Heart left ventricle (tissue), 13 donors: ENCODE measurements around the gene IREB2.

Experiments
- POLR2A ChIP-seq, 2 donors: fragments of 450-650 bp; IDR thresholded peaks; one replicate each; pipeline ENCODE4 v1.6.1; 2017; ENCODE audit warnings: antibody characterized with exemption in 2 of 2, mild to moderate bottlenecking in 2 of 2, moderate library complexity in 2 of 2
- TF ChIP-seq, protein P1 (sequence below), 12 donors: fragments of 200-600 bp; sonication (generic) in 4 of 12; IDR thresholded peaks; one replicate each; pipeline versions ENCODE4 v1.5.0 to v1.8.0; 2018 to 2022; ENCODE audit warnings: antibody characterized with exemption in 12 of 12, mild to moderate bottlenecking in 5 of 12
- donor health status: ischemic (EF 13 %, LVEDD 7.1; RV severe dilation, severe dysfunction).
- donor health status: DM: no; HTN: yes; CAD: no.
- donor health status: DM: no; HTN: no; CAD: no.
- donor health status: ischemic (EF 25% LVEDD 6.9; RV normal size, moderate dysfunction).
- donor health status: ischemic (EF 25% LVEDD 5.7; RV mildly dilated, moderate dysfunction).
- donor health status: ischemic (EF 35%, LVEDD 5.7; RV mildly dilated, moderate dysfunction).
- donor health status: nonischemic (EF 11% LVEDD 7.7; RV severe dilation, severe dysfunction).
- donor health status: DM: yes; HTN: yes; CAD: no.
- donor health status: PGD.
- donor health status: ischemic (EF 29% LVEDD 5.4; RV normal size, mild dysfunction).
- donor health status: nonischemic (EF 23%, LVEDD 6.1; RV moderate dilation, normal function).

DNA sequence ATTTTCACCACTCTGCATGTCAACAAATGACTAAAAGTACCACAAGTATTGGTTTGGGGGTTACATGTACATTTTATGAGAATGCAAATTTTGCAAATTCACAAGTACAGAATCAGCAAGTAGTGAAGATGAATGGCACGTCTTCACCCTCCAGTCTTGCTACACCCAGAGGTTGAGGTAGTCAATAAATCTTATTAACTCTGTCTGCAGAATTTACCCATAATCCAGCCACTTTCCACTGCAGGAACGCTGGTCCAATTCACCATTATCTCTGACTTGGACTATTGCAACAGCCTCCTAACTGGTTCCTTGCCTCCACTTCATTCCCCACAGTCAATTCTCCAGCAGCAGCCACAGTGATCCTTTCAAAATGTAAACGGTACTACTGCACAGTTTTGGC lies 112.8 kb downstream of the IREB2 start:
- TF ChIP-seq, protein P1, sequence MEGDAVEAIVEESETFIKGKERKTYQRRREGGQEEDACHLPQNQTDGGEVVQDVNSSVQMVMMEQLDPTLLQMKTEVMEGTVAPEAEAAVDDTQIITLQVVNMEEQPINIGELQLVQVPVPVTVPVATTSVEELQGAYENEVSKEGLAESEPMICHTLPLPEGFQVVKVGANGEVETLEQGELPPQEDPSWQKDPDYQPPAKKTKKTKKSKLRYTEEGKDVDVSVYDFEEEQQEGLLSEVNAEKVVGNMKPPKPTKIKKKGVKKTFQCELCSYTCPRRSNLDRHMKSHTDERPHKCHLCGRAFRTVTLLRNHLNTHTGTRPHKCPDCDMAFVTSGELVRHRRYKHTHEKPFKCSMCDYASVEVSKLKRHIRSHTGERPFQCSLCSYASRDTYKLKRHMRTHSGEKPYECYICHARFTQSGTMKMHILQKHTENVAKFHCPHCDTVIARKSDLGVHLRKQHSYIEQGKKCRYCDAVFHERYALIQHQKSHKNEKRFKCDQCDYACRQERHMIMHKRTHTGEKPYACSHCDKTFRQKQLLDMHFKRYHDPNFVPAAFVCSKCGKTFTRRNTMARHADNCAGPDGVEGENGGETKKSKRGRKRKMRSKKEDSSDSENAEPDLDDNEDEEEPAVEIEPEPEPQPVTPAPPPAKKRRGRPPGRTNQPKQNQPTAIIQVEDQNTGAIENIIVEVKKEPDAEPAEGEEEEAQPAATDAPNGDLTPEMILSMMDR (IDR thresholded peaks at IDR 0.05) = no peak
- TF ChIP-seq POLR2A (IDR thresholded peaks at IDR 0.05) = no peak
